ENCODE data around the gene AUTS2.

The AUTS2 gene

DNA sequence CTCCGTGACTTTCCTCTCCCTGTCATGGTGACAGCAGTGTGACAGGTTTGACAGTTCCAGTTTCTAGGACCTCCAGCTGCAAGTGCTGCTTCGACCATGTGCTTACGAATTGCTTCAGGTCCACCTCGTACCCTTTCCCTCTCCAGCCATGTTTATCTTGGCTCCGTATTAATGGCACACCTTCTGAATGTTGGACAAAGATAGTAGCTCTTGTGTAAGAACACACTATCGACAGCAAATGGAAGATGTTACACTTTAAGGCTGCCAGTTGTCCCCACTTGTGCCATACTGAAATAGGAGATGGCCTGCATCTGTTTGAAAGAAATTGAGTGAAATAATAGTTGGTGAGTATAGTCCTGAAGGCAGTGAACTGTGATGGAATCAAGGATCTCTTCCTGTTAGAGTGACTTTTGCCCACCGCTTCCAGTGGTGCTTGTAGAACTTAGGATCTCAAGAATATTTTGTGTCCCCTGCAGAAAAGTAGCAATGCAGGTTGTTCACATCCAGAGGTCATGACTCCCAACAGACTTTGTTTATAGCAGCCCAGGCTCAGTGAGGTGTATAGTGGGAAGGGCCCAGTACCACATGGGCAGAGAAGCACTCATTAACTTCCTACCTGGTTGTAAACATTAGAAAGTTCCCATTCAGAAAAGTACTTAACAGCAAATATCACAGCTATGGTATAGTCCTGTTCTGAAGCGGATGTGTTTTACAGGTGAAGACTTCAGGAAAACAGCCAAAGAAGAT is 904.0 kb downstream of the AUTS2 start:
- DNase-seq (ENCODE audit: low read depth) = no peak
- no peak overlapping the region for H3K4me3 ChIP-seq (ENCODE audit: low read length)
- TF ChIP-seq, protein P1, sequence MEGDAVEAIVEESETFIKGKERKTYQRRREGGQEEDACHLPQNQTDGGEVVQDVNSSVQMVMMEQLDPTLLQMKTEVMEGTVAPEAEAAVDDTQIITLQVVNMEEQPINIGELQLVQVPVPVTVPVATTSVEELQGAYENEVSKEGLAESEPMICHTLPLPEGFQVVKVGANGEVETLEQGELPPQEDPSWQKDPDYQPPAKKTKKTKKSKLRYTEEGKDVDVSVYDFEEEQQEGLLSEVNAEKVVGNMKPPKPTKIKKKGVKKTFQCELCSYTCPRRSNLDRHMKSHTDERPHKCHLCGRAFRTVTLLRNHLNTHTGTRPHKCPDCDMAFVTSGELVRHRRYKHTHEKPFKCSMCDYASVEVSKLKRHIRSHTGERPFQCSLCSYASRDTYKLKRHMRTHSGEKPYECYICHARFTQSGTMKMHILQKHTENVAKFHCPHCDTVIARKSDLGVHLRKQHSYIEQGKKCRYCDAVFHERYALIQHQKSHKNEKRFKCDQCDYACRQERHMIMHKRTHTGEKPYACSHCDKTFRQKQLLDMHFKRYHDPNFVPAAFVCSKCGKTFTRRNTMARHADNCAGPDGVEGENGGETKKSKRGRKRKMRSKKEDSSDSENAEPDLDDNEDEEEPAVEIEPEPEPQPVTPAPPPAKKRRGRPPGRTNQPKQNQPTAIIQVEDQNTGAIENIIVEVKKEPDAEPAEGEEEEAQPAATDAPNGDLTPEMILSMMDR (conservative IDR thresholded peaks at IDR 0.05; ENCODE audit: low read length) = no peak

DNA sequence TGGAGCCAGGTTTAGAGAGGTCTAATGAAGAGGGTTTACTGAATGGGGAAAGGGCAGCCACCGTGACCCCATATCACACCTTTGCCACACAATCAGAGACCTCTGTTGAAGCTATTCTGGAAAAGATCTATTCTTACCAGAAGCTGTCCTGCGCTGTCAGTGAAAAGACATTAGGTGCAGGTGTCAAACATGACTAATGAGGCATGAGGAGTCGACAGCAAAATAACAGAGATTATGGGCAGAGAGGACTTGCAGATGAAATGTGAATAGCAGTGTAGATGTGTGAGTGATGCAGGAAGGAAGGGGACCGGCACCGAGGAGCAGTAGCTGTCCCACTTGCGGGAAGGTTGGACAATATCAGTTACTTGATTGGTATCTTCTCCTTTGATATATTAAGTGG is 906.0 kb downstream of the AUTS2 start:
- no peak overlapping the region for H3K4me3 ChIP-seq (ENCODE audit: low read length)
- no peak for DNase-seq (ENCODE audit: low read depth)
- TF ChIP-seq, protein P1 (conservative IDR thresholded peaks at IDR 0.05; ENCODE audit: low read length) = no peak

DNA sequence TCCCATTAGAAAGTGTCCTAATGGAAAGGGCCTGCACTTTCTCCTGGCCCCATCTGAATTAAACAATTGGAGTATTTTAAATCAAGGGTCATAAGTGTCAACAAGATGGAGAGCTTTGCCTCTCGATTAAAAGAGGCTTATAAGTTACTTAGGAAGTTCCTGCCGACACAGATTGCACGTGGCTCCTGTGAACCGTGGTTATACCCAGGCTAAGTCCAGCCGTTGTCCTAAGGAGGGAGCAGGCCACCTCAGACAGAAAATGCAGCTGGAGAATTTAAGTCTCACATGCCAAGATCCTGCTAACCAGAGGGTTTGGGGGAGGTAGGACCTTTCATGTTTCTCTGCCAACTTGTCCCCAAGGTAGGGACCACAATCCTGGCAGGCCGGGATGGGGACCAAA is 907.2 kb downstream of the AUTS2 start:
- DNase-seq (ENCODE audit: low read depth) = no peak
- TF ChIP-seq, protein P1 (conservative IDR thresholded peaks at IDR 0.05; ENCODE audit: low read length) = no peak
- H3K4me3 ChIP-seq (ENCODE audit: low read length) = no peak overlapping the region

DNA sequence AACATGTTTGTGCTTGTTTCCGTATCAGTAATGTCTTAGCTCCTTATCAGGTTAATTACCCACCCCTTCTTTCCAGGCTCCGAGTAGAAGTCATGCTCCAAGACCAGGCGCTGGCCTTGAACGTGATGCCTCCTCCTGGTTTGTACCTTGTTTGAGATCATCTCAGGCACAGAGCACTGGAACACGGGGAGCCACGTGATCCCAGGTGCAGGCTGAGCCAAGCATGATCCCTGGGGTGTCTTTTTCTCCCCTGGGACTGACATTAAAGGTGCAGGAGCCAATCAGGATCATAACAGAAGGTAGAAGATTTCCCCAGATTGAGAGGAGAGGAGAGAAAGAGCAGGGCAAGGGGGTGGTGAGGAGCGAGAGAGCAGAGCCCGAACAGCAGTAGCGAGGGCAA is 907.6 kb downstream of the AUTS2 start:
- no peak for DNase-seq (ENCODE audit: low read depth)
- no peak overlapping the region for H3K4me3 ChIP-seq (ENCODE audit: low read length)
- TF ChIP-seq, protein P1 (conservative IDR thresholded peaks at IDR 0.05; ENCODE audit: low read length) = no peak

DNA sequence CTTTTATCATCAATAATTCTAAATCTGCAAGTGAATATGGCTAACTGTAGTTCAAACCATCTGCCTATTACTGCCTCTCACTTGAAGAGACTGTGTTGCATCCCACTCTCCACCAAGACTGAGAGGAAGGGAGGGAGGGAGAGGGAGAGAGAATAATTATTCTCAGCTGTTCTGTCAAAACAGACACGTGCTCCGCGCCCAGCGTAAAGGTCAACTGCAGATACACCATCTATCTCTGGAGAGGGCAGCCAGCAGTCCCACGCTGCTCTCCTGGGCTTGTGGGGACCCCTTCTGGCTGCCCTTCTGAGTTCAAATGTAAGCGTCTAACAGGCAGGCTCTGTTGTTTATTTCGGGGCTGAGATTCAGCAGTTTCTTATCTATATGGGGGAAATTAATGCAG is 908.2 kb downstream of the AUTS2 start:
- H3K4me3 ChIP-seq (ENCODE audit: low read length) = no peak overlapping the region
- TF ChIP-seq, protein P1 (conservative IDR thresholded peaks at IDR 0.05; ENCODE audit: low read length) = no peak
- no peak for DNase-seq (ENCODE audit: low read depth)

- no peak overlapping the region for H3K4me3 ChIP-seq (ENCODE audit: low read length)
- no peak for DNase-seq (ENCODE audit: low read depth)
- TF ChIP-seq, protein P1 (conservative IDR thresholded peaks at IDR 0.05; ENCODE audit: low read length) = no peak
Observed at GRCh38 chr7:70512144-70512543, 913.9 kb downstream of the AUTS2 start.

DNA sequence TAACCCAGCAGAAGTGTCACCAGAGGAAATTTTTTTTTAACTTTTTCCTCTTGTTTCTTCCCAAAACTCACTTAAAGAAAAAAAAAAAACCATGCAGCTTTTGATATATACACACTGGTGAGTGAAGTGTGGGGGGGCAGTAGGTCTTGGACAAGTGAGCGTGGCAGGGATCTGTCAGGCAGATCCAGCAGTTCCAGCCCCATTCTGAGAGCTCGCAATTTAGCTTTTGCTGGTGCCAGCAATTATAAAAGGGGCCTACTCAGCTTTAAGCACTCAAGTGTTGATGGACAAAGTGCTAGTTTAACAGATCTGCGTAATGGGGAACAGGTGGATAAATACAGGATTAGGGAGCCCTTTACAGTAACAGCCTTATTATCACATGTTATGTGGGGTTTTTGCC is 914.5 kb downstream of the AUTS2 start:
- TF ChIP-seq, protein P1 (conservative IDR thresholded peaks at IDR 0.05; ENCODE audit: low read length) = no peak
- no peak overlapping the region for H3K4me3 ChIP-seq (ENCODE audit: low read length)
- DNase-seq (ENCODE audit: low read depth) = no peak

All from AG10803 (cell line).